ENCODE measurements around the gene TIMD4.

GRCh38 chr5:156906807-156907206 is 56.2 kb downstream of the TIMD4 start:
- TF ChIP-seq CTCF (IDR thresholded peaks at IDR 0.05): no peak
- TF ChIP-seq EZH2 (IDR thresholded peaks at IDR 0.05; ENCODE audit: borderline replicate concordance, insufficient read depth, low read depth, low read length, poor library complexity, severe bottlenecking): no peak
